ENCODE data around the gene CXCR3. TPM values are rescaled to one million over a fixed set of nuclear protein-coding genes. Genes with fewer than 3 reads are reported as not detected.

Gene CXCR3
- total and polyA plus RNA-seq, 10 of the 15 experiments (the other 5 are each of a cell fraction or from before 2014, with no cell fraction given), result 1.4 to 48.2 (median 15.7) TPM

- no peak for TF ChIP-seq CEBPZ (IDR thresholded peaks at IDR 0.05; ENCODE audit: low read depth, low read length)
- TF ChIP-seq ZNF217 (IDR thresholded peaks at IDR 0.05), result no peak
- peak; percentile 96 for TF ChIP-seq SKIL (IDR thresholded peaks at IDR 0.05; ENCODE audit: low read depth, poor library complexity, severe bottlenecking)
- TF ChIP-seq MXI1 (IDR thresholded peaks at IDR 0.05; ENCODE audit: low read depth, low read length), result peak; percentile 40; the same call in 1 of the 2 replicates
- no peak for TF ChIP-seq ASH2L (IDR thresholded peaks at IDR 0.05; ENCODE audit: borderline replicate concordance, low read depth)
- no peak for TF ChIP-seq HCFC1 (IDR thresholded peaks at IDR 0.05; ENCODE audit: low read length)
- peak; percentile 74; the same call in 1 of the 2 replicates for TF ChIP-seq BCL11A (IDR thresholded peaks at IDR 0.05; ENCODE audit: low read depth, low read length)
- TF ChIP-seq RELB (IDR thresholded peaks at IDR 0.05; ENCODE audit: low read depth), result peak; percentile 63; the same call in 1 of the 2 replicates
- no peak for TF ChIP-seq IRF4 (IDR thresholded peaks at IDR 0.05; ENCODE audit: low read depth, low read length)
- TF ChIP-seq MEF2B (IDR thresholded peaks at IDR 0.05; ENCODE audit: partially characterized antibody, poor library complexity, severe bottlenecking), result peak; percentile 52
- no peak for TF ChIP-seq TAF1 (IDR thresholded peaks at IDR 0.05; ENCODE audit: borderline replicate concordance, low read depth, low read length)
- no peak for TF ChIP-seq NBN (IDR thresholded peaks at IDR 0.05)
- no peak for TF ChIP-seq TCF3 (IDR thresholded peaks at IDR 0.05; ENCODE audit: borderline replicate concordance, insufficient read depth, low read depth, low read length)
- TF ChIP-seq YY1 (IDR thresholded peaks at IDR 0.05; ENCODE audit: low read depth, low read length), result no peak
- no peak for TF ChIP-seq RUNX3 (IDR thresholded peaks at IDR 0.05; ENCODE audit: low read length)
- peak; percentile 59; the same call in 1 of the 2 replicates for TF ChIP-seq PKNOX1 (IDR thresholded peaks at IDR 0.05)
- TF ChIP-seq EP300 (IDR thresholded peaks at IDR 0.05; ENCODE audit: borderline replicate concordance in 1 of 2, control insufficient read depth in 1 of 2, low read depth in 2 of 2, low read length in 2 of 2), result peak; percentile 66 to 89; a peak in 2 of 4 replicates
- TF ChIP-seq CBFB (IDR thresholded peaks at IDR 0.05; ENCODE audit: low read depth), result 0 out of 2 replicates have a peak, but pooled peaks have one; percentile 19
- TF ChIP-seq IKZF2 (IDR thresholded peaks at IDR 0.05), result peak; percentile 77 to 80; a peak in 3 of 4 replicates
- peak; percentile 49; the same call in 1 of the 3 replicates for TF ChIP-seq POU2F2 (IDR thresholded peaks at IDR 0.05; ENCODE audit: borderline replicate concordance, low read depth, low read length)
These were observed 882 bp upstream of the CXCR3 start (continued) for GRCh38 chrX:71619193-71619592.
